Neural progenitor cell (in vitro differentiated cells): ENCODE measurements around the gene FBXL2. TPM values are rescaled to one million over a fixed set of nuclear protein-coding genes. Genes with fewer than 3 reads are reported as not detected.

Source experiments
- DNase-seq: peaks from one replicate; pipeline ENCODE4 v3.0.0-alpha.2; 2016; ENCODE audit warnings: low spot score
- H2AFZ ChIP-seq: fragments of 200-600 bp; sonication (generic); replicated peaks from 2 replicates; pipeline ENCODE4 v1.6.1; 2016; ENCODE audit warnings: antibody characterized with exemption
- H3F3A ChIP-seq: fragments of 200-600 bp; sonication (generic); 2 replicates; pipeline ENCODE4 v1.6.1; 2016; ENCODE audit warnings: antibody characterized with exemption, low read depth
- H3K27ac ChIP-seq: fragments of 200-600 bp; sonication (generic); 2 replicates; pipeline ENCODE4 v1.5.1; 2016; ENCODE audit warnings: mild to moderate bottlenecking
- H3K27me3 ChIP-seq: fragments of 200-600 bp; sonication (generic); 2 replicates; pipeline ENCODE4 v1.6.1; 2016; ENCODE audit warnings: mild to moderate bottlenecking, moderate library complexity
- H3K36me3 ChIP-seq: fragments of 200-600 bp; sonication (generic); 2 replicates; pipeline ENCODE4 v1.5.1; 2016
- H3K4me1 ChIP-seq: fragments of 200-600 bp; sonication (generic); 2 replicates; pipeline ENCODE4 v1.6.1; 2016; ENCODE audit warnings: mixed run types
- H3K4me2 ChIP-seq: fragments of 200-600 bp; sonication (generic); 2 replicates; pipeline ENCODE4 v1.6.1; 2016
- H3K4me3 ChIP-seq: fragments of 200-600 bp; sonication (generic); 2 replicates; pipeline ENCODE4 v1.5.1; 2016
- H3K79me2 ChIP-seq: fragments of 200-600 bp; sonication (generic); 2 replicates; pipeline ENCODE4 v1.6.1; 2016; ENCODE audit warnings: low read depth
- H3K9ac ChIP-seq: fragments of 200-600 bp; sonication (generic); 2 replicates; pipeline ENCODE4 v1.6.1; 2016
- H3K9me3 ChIP-seq: fragments of 200-600 bp; sonication (generic); 2 replicates; pipeline ENCODE4 v1.5.1; 2016; ENCODE audit warnings: low read depth
- H4K20me1 ChIP-seq: fragments of 200-600 bp; sonication (generic); 2 replicates; pipeline ENCODE4 v1.6.1; 2016; ENCODE audit warnings: low read depth
- H3K27ac Mint-ChIP-seq: 3 replicates; pipeline ENCODE4 v1.8.0; 2021; ENCODE audit warnings: mixed read lengths
- H3K27me3 Mint-ChIP-seq: 2 replicates; pipeline ENCODE4 v1.8.0; 2022; ENCODE audit warnings: low read depth, mild to moderate bottlenecking, inconsistent platforms, moderate library complexity, mixed read lengths; ENCODE audit not compliant: insufficient read depth
- H3K36me3 Mint-ChIP-seq: 3 replicates; pipeline ENCODE4 v1.8.0; 2021; ENCODE audit warnings: mixed read lengths
- H3K4me1 Mint-ChIP-seq: 3 replicates; pipeline ENCODE4 v1.8.0; 2021; ENCODE audit warnings: mixed read lengths
- H3K4me3 Mint-ChIP-seq: 3 replicates; pipeline ENCODE4 v1.8.0; 2021; ENCODE audit warnings: mild to moderate bottlenecking, moderate library complexity, mixed read lengths
- H3K9me3 Mint-ChIP-seq: 3 replicates; pipeline ENCODE4 v1.8.0; 2020; ENCODE audit warnings: mixed read lengths
- EZH2 ChIP-seq: fragments of 200-600 bp; sonication (generic); IDR thresholded peaks from 2 replicates; pipeline ENCODE4 v1.6.1; 2017; ENCODE audit warnings: antibody characterized with exemption, mild to moderate bottlenecking, moderate library complexity
- EZH2phosphoT487 ChIP-seq: fragments of 200-600 bp; sonication (generic); IDR thresholded peaks from 2 replicates; pipeline ENCODE4 v1.6.1; 2017; ENCODE audit warnings: antibody characterized with exemption
- total RNA-seq: library from RNA; depleted of rRNA; stranded (reverse); fragments of >200 nt; gene quantifications from 2 replicates; pipeline ENCODE4 v1.2.3, GENCODE V29; 2015; ENCODE audit warnings: low replicate concordance
- TF ChIP-seq, protein P1 (sequence below): fragments of 200-600 bp; sonication (generic); IDR thresholded peaks from 2 replicates; pipeline ENCODE4 v1.5.1; 2017; ENCODE audit warnings: antibody characterized with exemption, mild to moderate bottlenecking

FBXL2 gene
- total RNA-seq, 1 donor from 2014 or later = 18.2 TPM

DNA sequence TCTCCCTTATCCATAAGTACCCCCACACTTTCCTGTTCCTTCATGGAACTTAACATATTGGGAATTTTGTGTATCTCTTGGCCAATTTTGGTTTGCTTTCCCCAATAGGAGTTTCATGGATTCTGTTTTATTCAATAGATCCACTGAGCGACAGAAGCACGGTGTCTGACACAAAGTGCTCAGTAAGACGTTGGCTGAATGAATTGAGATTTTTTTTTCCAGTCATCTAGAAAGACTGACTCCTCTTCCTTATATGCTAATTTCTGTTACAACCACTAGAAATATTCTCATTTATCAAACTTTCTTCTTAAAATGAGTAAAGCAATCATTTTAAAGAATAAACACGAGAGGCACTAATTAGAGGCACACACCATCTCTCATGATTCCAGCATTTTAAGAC, 114.9 kb downstream of the FBXL2 start:
- no peaks in the 10 kb centered on the region for H3K9me3 ChIP-seq
- H3K27ac ChIP-seq = no peak overlapping the region
- no peak overlapping the region for H3K27ac Mint-ChIP-seq
- H3K4me2 ChIP-seq = no peak overlapping the region
- H3K79me2 ChIP-seq = no peaks in the 10 kb centered on the region
- no peak overlapping the region for H3K4me3 ChIP-seq
- no peaks in the 10 kb centered on the region for H3K27me3 ChIP-seq
- peaks cover 28% of the 10 kb centered on the region for H3K36me3 Mint-ChIP-seq
- no peaks in the 10 kb centered on the region for H3F3A ChIP-seq
- no peak for DNase-seq
- H2AFZ ChIP-seq = no peak overlapping the region
- H3K36me3 ChIP-seq = peaks cover 23% of the 10 kb centered on the region
- no peaks in the 10 kb centered on the region for H3K27me3 Mint-ChIP-seq
- H3K4me1 Mint-ChIP-seq = no peaks in the 10 kb centered on the region
- H4K20me1 ChIP-seq = peaks cover 4% of the 10 kb centered on the region
- TF ChIP-seq EZH2 = no peak
- TF ChIP-seq, protein P1, sequence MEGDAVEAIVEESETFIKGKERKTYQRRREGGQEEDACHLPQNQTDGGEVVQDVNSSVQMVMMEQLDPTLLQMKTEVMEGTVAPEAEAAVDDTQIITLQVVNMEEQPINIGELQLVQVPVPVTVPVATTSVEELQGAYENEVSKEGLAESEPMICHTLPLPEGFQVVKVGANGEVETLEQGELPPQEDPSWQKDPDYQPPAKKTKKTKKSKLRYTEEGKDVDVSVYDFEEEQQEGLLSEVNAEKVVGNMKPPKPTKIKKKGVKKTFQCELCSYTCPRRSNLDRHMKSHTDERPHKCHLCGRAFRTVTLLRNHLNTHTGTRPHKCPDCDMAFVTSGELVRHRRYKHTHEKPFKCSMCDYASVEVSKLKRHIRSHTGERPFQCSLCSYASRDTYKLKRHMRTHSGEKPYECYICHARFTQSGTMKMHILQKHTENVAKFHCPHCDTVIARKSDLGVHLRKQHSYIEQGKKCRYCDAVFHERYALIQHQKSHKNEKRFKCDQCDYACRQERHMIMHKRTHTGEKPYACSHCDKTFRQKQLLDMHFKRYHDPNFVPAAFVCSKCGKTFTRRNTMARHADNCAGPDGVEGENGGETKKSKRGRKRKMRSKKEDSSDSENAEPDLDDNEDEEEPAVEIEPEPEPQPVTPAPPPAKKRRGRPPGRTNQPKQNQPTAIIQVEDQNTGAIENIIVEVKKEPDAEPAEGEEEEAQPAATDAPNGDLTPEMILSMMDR = no peak
- TF ChIP-seq EZH2phosphoT487 = no peak
- H3K9me3 Mint-ChIP-seq = no peaks in the 10 kb centered on the region
- H3K9ac ChIP-seq = no peak overlapping the region
- H3K4me1 ChIP-seq = no peaks in the 10 kb centered on the region
- no peak overlapping the region for H3K4me3 Mint-ChIP-seq

DNA sequence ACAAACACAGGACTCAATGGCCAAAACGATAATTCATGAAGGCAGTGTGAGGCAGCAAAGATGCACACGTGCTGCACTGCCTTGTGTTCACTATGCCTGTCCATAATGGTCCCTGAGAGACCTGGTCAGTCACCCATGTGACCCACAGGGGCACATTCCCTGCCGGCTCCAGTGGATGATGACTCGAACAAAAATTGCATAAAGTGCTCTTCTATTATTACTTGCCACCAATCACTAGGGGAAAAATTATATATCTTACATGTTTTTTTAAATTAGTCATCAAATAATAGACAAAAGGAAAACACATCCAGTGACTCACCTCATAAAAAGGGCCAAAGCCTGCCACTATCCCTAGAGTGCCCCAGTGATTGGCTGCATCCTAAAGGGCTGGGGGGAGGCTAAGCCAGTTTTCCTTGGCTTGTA, 115.5 kb downstream of the FBXL2 start:
- Histone ChIP-seq H3K27me3 (no peaks in the 10 kb centered on the region), H3K79me2 (no peaks in the 10 kb centered on the region), H4K20me1 (peaks cover 4% of the 10 kb centered on the region), H3K9me3 (no peaks in the 10 kb centered on the region), H3K27ac (no peak overlapping the region), H3K9ac (no peak overlapping the region), H3K4me3 (no peak overlapping the region), H3K4me2 (no peak overlapping the region), H3F3A (no peaks in the 10 kb centered on the region), H3K4me1 (no peaks in the 10 kb centered on the region), H2AFZ (no peak overlapping the region), H3K36me3 (peaks cover 28% of the 10 kb centered on the region)
- Mint-ChIP-seq H3K4me3 (no peak overlapping the region), H3K36me3 (peaks cover 31% of the 10 kb centered on the region), H3K27me3 (no peaks in the 10 kb centered on the region), H3K9me3 (no peaks in the 10 kb centered on the region), H3K27ac (no peak overlapping the region), H3K4me1 (no peaks in the 10 kb centered on the region)
- TF ChIP-seq, protein P1 = no peak
- no peak for TF ChIP-seq EZH2phosphoT487
- no peak for TF ChIP-seq EZH2
- no peak for DNase-seq

DNA sequence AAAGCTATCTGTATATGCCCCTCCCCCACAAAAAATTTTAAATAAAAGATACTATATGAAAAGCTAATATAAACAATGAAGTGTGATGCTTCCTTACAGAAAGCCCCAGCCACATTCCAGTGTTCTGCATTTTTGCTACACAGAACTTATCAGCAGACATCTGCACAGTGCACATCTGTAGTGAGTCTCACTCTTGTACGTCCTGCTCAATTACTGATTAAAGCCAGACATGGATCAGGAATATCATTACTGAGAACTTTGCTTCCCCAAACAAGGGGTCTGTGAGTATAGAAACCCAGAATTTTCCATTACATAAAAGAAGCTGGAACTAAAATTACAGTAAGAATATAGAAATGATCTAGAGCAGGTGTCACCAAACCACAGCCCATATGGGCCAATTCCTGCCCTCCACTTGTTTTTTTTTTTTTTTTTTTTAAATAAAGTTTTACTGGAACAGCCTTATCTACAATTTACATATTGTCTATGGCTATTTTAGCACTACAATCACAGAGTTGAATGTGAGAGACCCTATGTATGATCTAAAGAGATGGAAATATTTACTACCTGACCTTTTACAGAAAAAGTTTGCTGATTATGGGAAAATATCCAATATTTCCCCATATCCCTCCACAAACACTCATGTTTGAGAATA, 117.3 kb downstream of the FBXL2 start:
- H3K4me3 Mint-ChIP-seq = no peak overlapping the region
- Histone ChIP-seq H3K4me1 (no peaks in the 10 kb centered on the region), H3K36me3 (peaks cover 23% of the 10 kb centered on the region), H3F3A (no peaks in the 10 kb centered on the region), H3K9me3 (no peaks in the 10 kb centered on the region), H4K20me1 (peaks cover 8% of the 10 kb centered on the region), H3K9ac (no peak overlapping the region), H3K4me3 (no peak overlapping the region), H2AFZ (no peak overlapping the region), H3K27ac (no peak overlapping the region), H3K4me2 (no peak overlapping the region), H3K79me2 (no peaks in the 10 kb centered on the region), H3K27me3 (no peaks in the 10 kb centered on the region)
- TF ChIP-seq EZH2 (no peak), EZH2phosphoT487 (no peak)
- TF ChIP-seq, protein P1 = no peak
- H3K36me3 Mint-ChIP-seq = peaks cover 43% of the 10 kb centered on the region
- no peaks in the 10 kb centered on the region for H3K9me3 Mint-ChIP-seq
- no peak overlapping the region for H3K27ac Mint-ChIP-seq
- no peak for DNase-seq
- H3K27me3 Mint-ChIP-seq = no peaks in the 10 kb centered on the region
- H3K4me1 Mint-ChIP-seq = no peaks in the 10 kb centered on the region
